Stimulated activated CD8-positive, alpha-beta memory T cell treated with anti-CD3 and anti-CD28 coated beads, Interleukin-7, amount 100 ng/mL, for 4 hours (primary cell): ENCODE measurements around the gene GGT7.
"Not testable (repeated sequence)": the region's sequence is repeated elsewhere in the genome, so short reads cannot be mapped to it uniquely, and the experiment has no call there.

Experiments used
- DNase-seq, 2 donors: peaks; one replicate each; pipeline ENCODE4 v3.0.0-alpha.2; 2020; ENCODE audit warnings: low read depth in 2 of 2

GGT7 gene

GRCh38 chr20:34872622-34873224 is at the start of gene GGT7:
GGT7 (minus strand) TSS chr20:34872856; CDS start chr20:34872815, 41 bp downstream.
- DNase-seq: peak; percentile 71 to 84

- no peak for DNase-seq
These were observed 48.8 kb upstream of the GGT7 start for GRCh38 chr20:34921436-34921835.

- no peak for DNase-seq
These were observed 47.4 kb upstream of the GGT7 start for GRCh38 chr20:34920055-34920454.

- no peak for DNase-seq
These were observed 44.2 kb upstream of the GGT7 start for GRCh38 chr20:34916774-34917354.

GRCh38 chr20:34915749-34916455 is 43.2 kb upstream of the GGT7 start:
- no peak for DNase-seq

- no peak for DNase-seq
These were observed 42.5 kb upstream of the GGT7 start for GRCh38 chr20:34915131-34915530.

GRCh38 chr20:34907616-34908469 is 35.2 kb upstream of the GGT7 start:
- DNase-seq: no peak

- no peak for DNase-seq
These were observed 31.6 kb upstream of the GGT7 start for GRCh38 chr20:34904202-34904621.

GRCh38 chr20:34898731-34899130 is 26.1 kb upstream of the GGT7 start:
- DNase-seq: not testable (repeated sequence)

- not testable (repeated sequence) for DNase-seq
These were observed 25.5 kb upstream of the GGT7 start for GRCh38 chr20:34898129-34898528.

- no peak for DNase-seq
These were observed 23.5 kb upstream of the GGT7 start for GRCh38 chr20:34896086-34896621.

- no peak for DNase-seq
These were observed 22.8 kb upstream of the GGT7 start for GRCh38 chr20:34895465-34895864.

- DNase-seq: no peak
These were observed 22.1 kb upstream of the GGT7 start for GRCh38 chr20:34894723-34895122.

GRCh38 chr20:34892671-34893070 is 20.0 kb upstream of the GGT7 start:
- no peak for DNase-seq

GRCh38 chr20:34891166-34892062 is 18.8 kb upstream of the GGT7 start:
- peak in 1 of 2 donors; percentile 7 for DNase-seq

- DNase-seq: no peak
These were observed 15.8 kb upstream of the GGT7 start for GRCh38 chr20:34888468-34888867.

GRCh38 chr20:34887023-34887422 is 14.4 kb upstream of the GGT7 start:
- DNase-seq: no peak

- no peak for DNase-seq
These were observed 13.5 kb upstream of the GGT7 start for GRCh38 chr20:34886122-34886521.

- DNase-seq: no peak
These were observed 11.6 kb upstream of the GGT7 start for GRCh38 chr20:34884260-34884659.

- no peak for DNase-seq
These were observed 11.2 kb upstream of the GGT7 start for GRCh38 chr20:34883809-34884208.
